IMR-90 (cell line): ENCODE measurements around the gene OR52N2. TPM values are rescaled to one million over a fixed set of nuclear protein-coding genes. Genes with fewer than 3 reads are reported as not detected.

Experiments used
- ATAC-seq: fragments of 200-7000 bp; cut with Tn5 transposase; 2 replicates; pipeline ENCODE4 v1.9.1; 2020; ENCODE audit warnings: low read depth, mild to moderate bottlenecking, moderate library complexity
- BruUV-seq: library from RNA; stranded (reverse); fragments of 400-500 nt; replicated peaks from 2 replicates; lab custom pipeline; 2021; lab: Mats Ljungman, UMichigan
- CTCF ChIA-PET: fragments of 300-600 bp; formaldehyde crosslinking; extraction: SDS; loops from one replicate; lab custom pipeline; 2021; ENCODE audit warnings: antibody characterized with exemption; lab: Yijun Ruan, JAX
- POLR2A ChIA-PET: fragments of 300-600 bp; sonication (Branson Sonifier 250); formaldehyde crosslinking; loops from one replicate; lab custom pipeline; 2022; ENCODE audit warnings: antibody characterized with exemption; ENCODE audit not compliant: unreplicated experiment; lab: Charles Lee
- DNase-seq: peaks from one replicate; pipeline ENCODE4 v3.0.0; 2013
- H2AFZ ChIP-seq: replicated peaks from 2 replicates; pipeline ENCODE3; 2013; ENCODE audit warnings: low read length, mild to moderate bottlenecking; ENCODE audit not compliant: poor library complexity
- H2AK5ac ChIP-seq: 2 replicates; pipeline ENCODE4 v1.6.1; 2013; ENCODE audit warnings: low read depth, low read length, inconsistent platforms
- H2AK9ac ChIP-seq: replicated peaks from 2 replicates; pipeline ENCODE3; 2013; ENCODE audit warnings: mild to moderate bottlenecking, low read depth, low read length, moderate library complexity; ENCODE audit not compliant: poor library complexity
- H2BK120ac ChIP-seq: 2 replicates; pipeline ENCODE4 v1.6.1; 2013; ENCODE audit warnings: low read depth, low read length, inconsistent platforms
- H2BK15ac ChIP-seq: 3 replicates; pipeline ENCODE4 v1.6.1; 2013; ENCODE audit warnings: low read depth, low read length, inconsistent platforms
- H2BK20ac ChIP-seq: 2 replicates; pipeline ENCODE4 v1.6.1; 2013; ENCODE audit warnings: low read depth, mild to moderate bottlenecking, inconsistent platforms, low read length, moderate library complexity
- H2BK5ac ChIP-seq: 2 replicates; pipeline ENCODE4 v1.6.1; 2013; ENCODE audit warnings: mild to moderate bottlenecking, low read depth, low read length, inconsistent platforms; ENCODE audit not compliant: poor library complexity, severe bottlenecking
- H3K14ac ChIP-seq: replicated peaks from 2 replicates; pipeline ENCODE4 v1.6.1; 2013; ENCODE audit warnings: low read depth, low read length, inconsistent platforms
- H3K18ac ChIP-seq: 2 replicates; pipeline ENCODE4 v1.6.1; 2013; ENCODE audit warnings: low read depth, low read length, control low read depth
- H3K23ac ChIP-seq: 2 replicates; pipeline ENCODE4 v1.6.1; 2013; ENCODE audit warnings: low read depth, low read length, inconsistent platforms
- H3K27ac ChIP-seq: 2 replicates; pipeline ENCODE4 v1.5.1; 2013; ENCODE audit warnings: mild to moderate bottlenecking, control low read depth, low read length; ENCODE audit not compliant: insufficient read depth
- H3K27me3 ChIP-seq: 2 replicates; pipeline ENCODE4 v1.6.1; 2013; ENCODE audit warnings: low read length; ENCODE audit not compliant: control insufficient read depth, insufficient read depth
- H3K36me3 ChIP-seq: 2 replicates; pipeline ENCODE4 v1.6.1; 2013; ENCODE audit warnings: low read length, mixed read lengths; ENCODE audit not compliant: control insufficient read depth, insufficient read depth
- H3K4ac ChIP-seq: 2 replicates; pipeline ENCODE4 v1.6.1; 2013; ENCODE audit warnings: low read depth, low read length, inconsistent platforms
- H3K4me1 ChIP-seq: 2 replicates; pipeline ENCODE4 v1.6.1; 2013; ENCODE audit warnings: low read length, mixed read lengths; ENCODE audit not compliant: control insufficient read depth, insufficient read depth
- H3K4me2 ChIP-seq: 2 replicates; pipeline ENCODE4 v1.6.1; 2013; ENCODE audit warnings: low read depth, mild to moderate bottlenecking, control low read depth, low read length, moderate library complexity
- H3K4me3 ChIP-seq: 2 replicates; pipeline ENCODE4 v1.5.1; 2013; ENCODE audit warnings: low read depth, mild to moderate bottlenecking, control low read depth, low read length, moderate library complexity; ENCODE audit not compliant: insufficient read depth
- H3K56ac ChIP-seq: 2 replicates; pipeline ENCODE4 v1.6.1; 2013; ENCODE audit warnings: low read length, inconsistent platforms; ENCODE audit not compliant: insufficient read depth; ENCODE audit errors: extremely low read depth
- H3K79me1 ChIP-seq, 2 experiments: 2 replicates each; pipeline ENCODE4 v1.6.1; 2013; ENCODE audit warnings: low read length in 2 of 2, inconsistent platforms in 1 of 2, low read depth in 1 of 2
- H3K9ac ChIP-seq: 2 replicates; pipeline ENCODE4 v1.6.1; 2013; ENCODE audit warnings: low read depth, low read length, control low read depth
- H3K9me1 ChIP-seq: 2 replicates; pipeline ENCODE4 v1.6.1; 2013; ENCODE audit warnings: low read length, inconsistent platforms; ENCODE audit not compliant: insufficient read depth
- H3K9me3 ChIP-seq: 2 replicates; pipeline ENCODE4 v1.6.1; 2013; ENCODE audit warnings: low read length; ENCODE audit not compliant: control insufficient read depth, insufficient read depth
- H4K20me1 ChIP-seq: 2 replicates; pipeline ENCODE4 v1.6.1; 2013; ENCODE audit warnings: low read length, inconsistent platforms; ENCODE audit not compliant: insufficient read depth
- H4K5ac ChIP-seq: 2 replicates; pipeline ENCODE4 v1.6.1; 2013; ENCODE audit warnings: mild to moderate bottlenecking, low read depth, low read length, control low read depth
- H4K8ac ChIP-seq, 2 experiments: 2 replicates each; pipeline ENCODE4 v1.6.1; 2013; ENCODE audit warnings: low read depth in 2 of 2, low read length in 2 of 2, control low read depth in 1 of 2, inconsistent platforms in 1 of 2
- H4K91ac ChIP-seq: 2 replicates; pipeline ENCODE4 v1.6.1; 2013; ENCODE audit warnings: low read depth, low read length, inconsistent platforms; ENCODE audit not compliant: insufficient read depth
- BHLHE40 ChIP-seq: fragments of 150-350 bp; IDR thresholded peaks from 2 replicates; pipeline ENCODE4 v1.6.1; 2016; ENCODE audit warnings: mild to moderate bottlenecking, low read depth, low read length
- CEBPB ChIP-seq: IDR thresholded peaks from 2 replicates; pipeline ENCODE4 v1.6.1; 2012; ENCODE audit warnings: low read depth, low read length, improper control_type of control experiment
- CHD1 ChIP-seq: IDR thresholded peaks from 2 replicates; pipeline ENCODE4 v1.6.1; 2012; ENCODE audit warnings: low read depth, low read length, improper control_type of control experiment
- CTCF ChIP-seq: conservative IDR thresholded peaks from 2 replicates; pipeline ENCODE4 v1.5.1; 2012; ENCODE audit warnings: mild to moderate bottlenecking, low read depth, low read length, improper control_type of control experiment
- FOS ChIP-seq: fragments of 150-350 bp; IDR thresholded peaks from 2 replicates; pipeline ENCODE4 v1.6.1; 2016; ENCODE audit warnings: low read depth, low read length
- MAFK ChIP-seq: IDR thresholded peaks from 2 replicates; pipeline ENCODE4 v1.6.1; 2012; ENCODE audit warnings: low read depth, low read length, improper control_type of control experiment
- MAZ ChIP-seq: IDR thresholded peaks from 2 replicates; pipeline ENCODE4 v1.6.1; 2012; ENCODE audit warnings: low read depth, mild to moderate bottlenecking, low read length, improper control_type of control experiment, moderate library complexity, borderline replicate concordance
- MXI1 ChIP-seq: IDR thresholded peaks from 2 replicates; pipeline ENCODE4 v1.6.1; 2012; ENCODE audit warnings: low read depth, mild to moderate bottlenecking, low read length, moderate library complexity, borderline replicate concordance
- NFE2L2 ChIP-seq: fragments of 150-350 bp; IDR thresholded peaks from 2 replicates; pipeline ENCODE4 v1.6.1; 2016; ENCODE audit warnings: low read depth, mild to moderate bottlenecking, low read length
- POLR2A ChIP-seq: IDR thresholded peaks from 2 replicates; pipeline ENCODE4 v1.6.1; 2012; ENCODE audit warnings: mild to moderate bottlenecking, low read depth, low read length
- RAD21 ChIP-seq: IDR thresholded peaks from 2 replicates; pipeline ENCODE4 v1.6.1; 2012; ENCODE audit warnings: low read length, improper control_type of control experiment
- RCOR1 ChIP-seq: IDR thresholded peaks from 2 replicates; pipeline ENCODE4 v1.6.1; 2012; ENCODE audit warnings: mild to moderate bottlenecking, low read length, improper control_type of control experiment; ENCODE audit not compliant: insufficient replicate concordance
- RFX5 ChIP-seq: IDR thresholded peaks from 2 replicates; pipeline ENCODE4 v1.8.0; 2012; ENCODE audit warnings: low read depth, mild to moderate bottlenecking, low read length, moderate library complexity
- SMC3 ChIP-seq: fragments of 150-350 bp; IDR thresholded peaks from 2 replicates; pipeline ENCODE4 v1.6.1; 2016; ENCODE audit warnings: low read depth, mild to moderate bottlenecking, antibody characterized with exemption, low read length, moderate library complexity
- WGBS, 2 experiments: methylation state at CpG; one replicate each; pipeline versions ENCODE4 v1.1.5 to v1.1.7; 2013; ENCODE audit warnings: missing lambda C conversion rate in 2 of 2; ENCODE audit not compliant: insufficient read length in 1 of 2; ENCODE audit errors: extremely low coverage in 2 of 2; 5-methylcytosine and 5-hydroxymethylcytosine counted together
- dilution Hi-C: fragments of 300-500 bp; cut with HindIII; formaldehyde crosslinking; loops from one replicate; pipeline ENCODE4 v1.14.3; 2018; ENCODE audit warnings: low sequenced_read_pairs; ENCODE audit not compliant: unreplicated experiment
- in situ Hi-C: fragments of 300-500 bp; cut with MboI; formaldehyde crosslinking; loops from 3 replicates; pipeline ENCODE4 v1.14.3; 2019; ENCODE audit warnings: low sequenced_read_pairs, inconsistent platforms, mixed read lengths
- intact Hi-C: fragments of 100-400 bp; cut with micrococcal nuclease; formaldehyde crosslinking; loops from 2 replicates; pipeline ENCODE4 v1.10.0; 2022
- polyA plus RNA-seq, 3 experiments: library from polyadenylated mRNA; depleted of rRNA; stranded (reverse); fragments of >200 nt; gene quantifications; 2 replicates each; pipeline ENCODE4 v1.2.3, GENCODE V29; 2012; ENCODE audit warnings: low replicate concordance in 1 of 3
- total RNA-seq: library from RNA; depleted of rRNA; stranded (reverse); fragments of >200 nt; gene quantifications from 2 replicates; pipeline ENCODE4 v1.2.3, GENCODE V29; 2012
- TF ChIP-seq, protein P1 (sequence below): fragments of 150-350 bp; IDR thresholded peaks from 2 replicates; pipeline ENCODE4 v1.6.1; 2016; ENCODE audit warnings: low read depth, mild to moderate bottlenecking, low read length, moderate library complexity, borderline replicate concordance
- TF ChIP-seq, protein P2 (sequence below): fragments of 150-350 bp; IDR thresholded peaks from 2 replicates; pipeline ENCODE4 v1.6.1; 2017; ENCODE audit warnings: mild to moderate bottlenecking, antibody characterized with exemption, low read length, low read depth

The OR52N2 gene
- total and polyA plus RNA-seq, 2 of the 4 experiments (the other 2 are of a cell fraction) = not detected

DNA sequence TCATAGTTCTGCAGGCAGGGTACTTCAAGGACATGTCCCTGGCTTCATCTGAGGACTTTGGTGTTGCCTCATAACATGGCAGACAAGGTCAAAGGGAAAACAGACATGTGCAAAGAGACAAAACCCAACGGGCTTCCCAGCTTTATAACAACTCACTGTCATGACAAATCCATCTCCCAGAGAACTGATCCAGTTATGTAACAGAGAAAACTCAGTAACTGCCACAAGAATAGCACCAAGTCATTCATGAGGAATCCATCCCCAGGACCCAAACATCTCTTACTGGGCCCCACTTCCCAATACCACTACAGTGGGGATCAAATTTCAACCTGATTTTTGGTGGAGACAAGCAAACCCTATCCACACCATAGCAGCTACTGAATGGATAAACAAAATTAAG is 41.7 kb upstream of the OR52N2 start:
- intact Hi-C loops = no loop called here
- Histone ChIP-seq H2AK9ac (no peak overlapping the region), H2BK15ac (no peak overlapping the region), H3K4me3 (no peak overlapping the region), H3K27me3 (no peaks in the 10 kb centered on the region), H3K27ac (no peak overlapping the region), H3K18ac (no peak overlapping the region), H4K5ac (no peak overlapping the region), H4K91ac (no peak overlapping the region), H4K20me1 (no peaks in the 10 kb centered on the region), H3K23ac (no peak overlapping the region), H3K4ac (no peak overlapping the region), H3K4me1 (no peaks in the 10 kb centered on the region), H3K79me1 (no peaks in the 10 kb centered on the region), H2BK5ac (no peak overlapping the region), H2AK5ac (no peak overlapping the region), H2AFZ (no peak overlapping the region), H3K4me2 (no peak overlapping the region), H3K9ac (no peak overlapping the region), H2BK120ac (no peak overlapping the region), H2BK20ac (no peak overlapping the region), H3K9me1 (no peaks in the 10 kb centered on the region), H3K9me3 (no peaks in the 10 kb centered on the region), H4K8ac (no peak overlapping the region), H3K56ac (no peak overlapping the region), H3K14ac (no peak overlapping the region), H3K36me3 (no peaks in the 10 kb centered on the region)
- BruUV-seq = no TSS peak
- dilution Hi-C loops = no loop called here
- DNase-seq (no peak), ATAC-seq (no peak)
- in situ Hi-C loops = no loop called here
- CTCF ChIA-PET = no interaction called here
- WGBS, 2 experiments = no CpG with 5 or more reads among the region's 1 CpG
- TF ChIP-seq, protein P1, sequence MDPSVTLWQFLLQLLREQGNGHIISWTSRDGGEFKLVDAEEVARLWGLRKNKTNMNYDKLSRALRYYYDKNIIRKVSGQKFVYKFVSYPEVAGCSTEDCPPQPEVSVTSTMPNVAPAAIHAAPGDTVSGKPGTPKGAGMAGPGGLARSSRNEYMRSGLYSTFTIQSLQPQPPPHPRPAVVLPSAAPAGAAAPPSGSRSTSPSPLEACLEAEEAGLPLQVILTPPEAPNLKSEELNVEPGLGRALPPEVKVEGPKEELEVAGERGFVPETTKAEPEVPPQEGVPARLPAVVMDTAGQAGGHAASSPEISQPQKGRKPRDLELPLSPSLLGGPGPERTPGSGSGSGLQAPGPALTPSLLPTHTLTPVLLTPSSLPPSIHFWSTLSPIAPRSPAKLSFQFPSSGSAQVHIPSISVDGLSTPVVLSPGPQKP = no peak
- no peak for TF ChIP-seq RCOR1
- TF ChIP-seq RFX5 = no peak
- TF ChIP-seq, protein P2, sequence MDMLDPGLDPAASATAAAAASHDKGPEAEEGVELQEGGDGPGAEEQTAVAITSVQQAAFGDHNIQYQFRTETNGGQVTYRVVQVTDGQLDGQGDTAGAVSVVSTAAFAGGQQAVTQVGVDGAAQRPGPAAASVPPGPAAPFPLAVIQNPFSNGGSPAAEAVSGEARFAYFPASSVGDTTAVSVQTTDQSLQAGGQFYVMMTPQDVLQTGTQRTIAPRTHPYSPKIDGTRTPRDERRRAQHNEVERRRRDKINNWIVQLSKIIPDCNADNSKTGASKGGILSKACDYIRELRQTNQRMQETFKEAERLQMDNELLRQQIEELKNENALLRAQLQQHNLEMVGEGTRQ = no peak
- TF ChIP-seq SMC3 = no peak
- TF ChIP-seq MAFK = no peak
- TF ChIP-seq BHLHE40 = no peak
- no peak for TF ChIP-seq CTCF
- TF ChIP-seq POLR2A = no peak
- no peak for TF ChIP-seq CEBPB
- TF ChIP-seq MXI1 = no peak
- no peak for TF ChIP-seq RAD21
- TF ChIP-seq MAZ = no peak
- TF ChIP-seq FOS = no peak
- TF ChIP-seq CHD1 = no peak
- no peak for TF ChIP-seq NFE2L2
- POLR2A ChIA-PET = no interaction called here
